ENCODE data around the gene ENTPD8.
"Not testable (repeated sequence)": the region's sequence is repeated elsewhere in the genome, so short reads cannot be mapped to it uniquely, and the experiment has no call there.

Gene ENTPD8

GRCh38 chr9:137394866-137395665 is 46.1 kb downstream of the ENTPD8 start:
- DNase-seq (ENCODE audit: low read depth in 2 of 2) = no peak

- DNase-seq (ENCODE audit: low read depth in 2 of 2) = no peak
These were observed 47.7 kb downstream of the ENTPD8 start for GRCh38 chr9:137393176-137394150.

- DNase-seq (ENCODE audit: low read depth in 2 of 2) = no peak
These were observed 48.7 kb downstream of the ENTPD8 start for GRCh38 chr9:137392232-137393007.

- no peak for DNase-seq (ENCODE audit: low read depth in 2 of 2)
These were observed 49.8 kb downstream of the ENTPD8 start for GRCh38 chr9:137391411-137391754.

- no peak for DNase-seq (ENCODE audit: low read depth in 2 of 2)
These were observed 50.4 kb downstream of the ENTPD8 start for GRCh38 chr9:137390553-137391410.

- DNase-seq (ENCODE audit: low read depth in 2 of 2) = no peak
These were observed 51.8 kb downstream of the ENTPD8 start for GRCh38 chr9:137389428-137389746.

- no peak for DNase-seq (ENCODE audit: low read depth in 2 of 2)
These were observed 52.3 kb downstream of the ENTPD8 start for GRCh38 chr9:137388589-137389427.

- no peak for DNase-seq (ENCODE audit: low read depth in 2 of 2)
These were observed 53.1 kb downstream of the ENTPD8 start for GRCh38 chr9:137387891-137388560.

- no peak for DNase-seq (ENCODE audit: low read depth in 2 of 2)
These were observed 53.9 kb downstream of the ENTPD8 start for GRCh38 chr9:137387114-137387890.

GRCh38 chr9:137386507-137387113 is 54.5 kb downstream of the ENTPD8 start:
- not testable (repeated sequence) for DNase-seq (ENCODE audit: low read depth in 2 of 2)

GRCh38 chr9:137385061-137385655 is 56.0 kb downstream of the ENTPD8 start:
- DNase-seq (ENCODE audit: low read depth in 2 of 2) = no peak

All from stimulated activated CD8-positive, alpha-beta memory T cell treated with anti-CD3 and anti-CD28 coated beads, Interleukin-7, amount 100 ng/mL, for 1 hour (primary cell).